ENCODE data around the gene SOX11.

DNA sequence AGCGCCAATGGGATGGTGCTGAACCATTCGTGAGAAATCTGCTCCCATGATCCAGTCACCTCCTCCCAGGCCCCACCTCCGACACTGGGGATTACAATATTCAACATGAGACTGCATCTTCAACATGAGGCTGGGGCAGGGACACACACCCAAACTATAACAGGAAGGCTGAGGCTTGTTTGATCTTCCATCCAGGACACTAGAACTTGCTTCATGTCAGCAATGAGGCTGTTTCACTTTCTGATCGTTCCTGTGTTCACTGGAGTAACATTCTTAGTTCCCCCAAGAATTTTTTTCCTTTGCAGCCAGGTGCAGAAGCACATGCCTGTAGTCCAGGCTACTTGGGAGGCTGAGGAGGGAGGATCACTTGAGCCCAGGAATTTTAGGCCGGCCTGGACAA is 30.8 kb upstream of the SOX11 start:
- TF ChIP-seq CTCF (IDR thresholded peaks at IDR 0.05), result no peak
- TF ChIP-seq POLR2A (IDR thresholded peaks at IDR 0.05), result no peak

Measured in thyroid gland (tissue), 4 donors.